ENCODE measurements around the gene NCOA7. TPM values are rescaled to one million over a fixed set of nuclear protein-coding genes. Genes with fewer than 3 reads are reported as not detected.

Gene NCOA7
- total RNA-seq, 1 donor from 2014 or later: 11.2 TPM

- H3K4me3 Mint-ChIP-seq: no peak overlapping the region
- H3K27ac Mint-ChIP-seq (ENCODE audit: unreplicated experiment): no peak overlapping the region
- H3K36me3 Mint-ChIP-seq (ENCODE audit: low read depth): no peaks in the 10 kb centered on the region
- H3K4me1 Mint-ChIP-seq: no peaks in the 10 kb centered on the region
- H3K9me3 Mint-ChIP-seq: no peaks in the 10 kb centered on the region
- DNase-seq (ENCODE audit: low read depth, low spot score): no peak
- H3K27me3 Mint-ChIP-seq (ENCODE audit: low read depth): no peaks in the 10 kb centered on the region
- TF ChIP-seq, protein P1, sequence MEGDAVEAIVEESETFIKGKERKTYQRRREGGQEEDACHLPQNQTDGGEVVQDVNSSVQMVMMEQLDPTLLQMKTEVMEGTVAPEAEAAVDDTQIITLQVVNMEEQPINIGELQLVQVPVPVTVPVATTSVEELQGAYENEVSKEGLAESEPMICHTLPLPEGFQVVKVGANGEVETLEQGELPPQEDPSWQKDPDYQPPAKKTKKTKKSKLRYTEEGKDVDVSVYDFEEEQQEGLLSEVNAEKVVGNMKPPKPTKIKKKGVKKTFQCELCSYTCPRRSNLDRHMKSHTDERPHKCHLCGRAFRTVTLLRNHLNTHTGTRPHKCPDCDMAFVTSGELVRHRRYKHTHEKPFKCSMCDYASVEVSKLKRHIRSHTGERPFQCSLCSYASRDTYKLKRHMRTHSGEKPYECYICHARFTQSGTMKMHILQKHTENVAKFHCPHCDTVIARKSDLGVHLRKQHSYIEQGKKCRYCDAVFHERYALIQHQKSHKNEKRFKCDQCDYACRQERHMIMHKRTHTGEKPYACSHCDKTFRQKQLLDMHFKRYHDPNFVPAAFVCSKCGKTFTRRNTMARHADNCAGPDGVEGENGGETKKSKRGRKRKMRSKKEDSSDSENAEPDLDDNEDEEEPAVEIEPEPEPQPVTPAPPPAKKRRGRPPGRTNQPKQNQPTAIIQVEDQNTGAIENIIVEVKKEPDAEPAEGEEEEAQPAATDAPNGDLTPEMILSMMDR (conservative IDR thresholded peaks at IDR 0.05): no peak
Measured at GRCh38 chr6:125872259-125872921, 81.6 kb downstream of the NCOA7 start.

- Mint-ChIP-seq H3K4me3 (no peak overlapping the region), H3K9me3 (no peaks in the 10 kb centered on the region), H3K4me1 (no peaks in the 10 kb centered on the region), H3K27me3 (ENCODE audit: low read depth) (no peaks in the 10 kb centered on the region), H3K27ac (ENCODE audit: unreplicated experiment) (no peak overlapping the region), H3K36me3 (ENCODE audit: low read depth) (peaks cover 2% of the 10 kb centered on the region)
- DNase-seq (ENCODE audit: low read depth, low spot score): no peak
- TF ChIP-seq, protein P1 (conservative IDR thresholded peaks at IDR 0.05): no peak
Measured at GRCh38 chr6:125882243-125882642, 91.5 kb downstream of the NCOA7 start.

DNA sequence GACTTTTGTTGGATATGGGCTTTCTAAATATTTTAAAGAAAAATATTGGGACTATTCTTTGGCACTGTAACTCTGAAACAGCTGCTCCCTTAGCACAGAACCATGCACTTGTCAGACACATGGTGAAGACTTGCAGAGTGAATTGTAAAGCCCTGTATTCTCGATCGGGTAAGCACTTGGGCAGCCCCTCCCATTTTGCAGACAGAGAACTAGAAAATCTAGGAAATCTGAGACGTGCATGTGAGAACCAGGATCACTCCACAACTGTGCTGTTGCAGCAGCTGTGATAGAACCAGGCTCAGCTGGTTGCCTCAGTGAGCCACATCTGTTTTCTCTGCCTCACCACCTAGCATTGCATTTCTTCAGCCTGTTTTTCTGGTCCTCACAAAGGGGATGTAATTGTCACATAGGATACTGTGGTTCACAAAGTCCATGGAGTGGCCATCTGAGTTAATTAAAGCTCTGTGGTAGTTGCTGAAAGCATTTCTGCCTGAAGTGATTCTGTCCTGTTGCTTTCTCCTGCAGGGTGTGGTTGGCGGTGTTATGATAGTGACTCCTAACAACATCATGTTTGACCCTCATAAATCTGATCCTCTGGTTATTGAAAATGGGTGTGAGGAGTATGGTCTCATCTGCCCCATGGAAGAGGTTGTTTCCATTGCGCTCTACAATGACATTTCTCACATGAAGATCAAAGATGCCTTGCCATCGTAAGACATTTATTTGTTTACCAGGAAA lies 94.0 kb downstream of the NCOA7 start:
- no peak overlapping the region for H3K27ac Mint-ChIP-seq (ENCODE audit: unreplicated experiment)
- H3K4me3 Mint-ChIP-seq: no peak overlapping the region
- H3K36me3 Mint-ChIP-seq (ENCODE audit: low read depth): peaks cover 5% of the 10 kb centered on the region

GRCh38 chr6:125886021-125886420 lies 95.3 kb downstream of the NCOA7 start:
- TF ChIP-seq, protein P1 (conservative IDR thresholded peaks at IDR 0.05): no peak
- Mint-ChIP-seq H3K4me3 (no peak overlapping the region), H3K27ac (ENCODE audit: unreplicated experiment) (no peak overlapping the region), H3K36me3 (ENCODE audit: low read depth) (peaks cover 5% of the 10 kb centered on the region), H3K9me3 (no peaks in the 10 kb centered on the region), H3K27me3 (ENCODE audit: low read depth) (no peaks in the 10 kb centered on the region), H3K4me1 (no peaks in the 10 kb centered on the region)
- DNase-seq (ENCODE audit: low read depth, low spot score): no peak

More for the DNA sequence above, 94.0 kb downstream of the NCOA7 start:
- Mint-ChIP-seq H3K9me3 (no peaks in the 10 kb centered on the region), H3K27me3 (ENCODE audit: low read depth) (no peaks in the 10 kb centered on the region), H3K4me1 (no peaks in the 10 kb centered on the region)
- no peak for DNase-seq (ENCODE audit: low read depth, low spot score)
- TF ChIP-seq, protein P1 (conservative IDR thresholded peaks at IDR 0.05): no peak

- no peaks in the 10 kb centered on the region for H3K9me3 Mint-ChIP-seq
- no peak overlapping the region for H3K27ac Mint-ChIP-seq (ENCODE audit: unreplicated experiment)
- no peak for DNase-seq (ENCODE audit: low read depth, low spot score)
- no peaks in the 10 kb centered on the region for H3K27me3 Mint-ChIP-seq (ENCODE audit: low read depth)
- no peaks in the 10 kb centered on the region for H3K4me1 Mint-ChIP-seq
- TF ChIP-seq, protein P1 (conservative IDR thresholded peaks at IDR 0.05): no peak
- H3K36me3 Mint-ChIP-seq (ENCODE audit: low read depth): peaks cover 5% of the 10 kb centered on the region
- H3K4me3 Mint-ChIP-seq: no peak overlapping the region
Measured at GRCh38 chr6:125886914-125887313, 96.2 kb downstream of the NCOA7 start.
